ENCODE results near the gene EPHA3.

The EPHA3 gene

GRCh38 chr3:89289574-89290190 lies 182.3 kb downstream of the EPHA3 start:
- H3K4me1 Mint-ChIP-seq: no peaks in the 10 kb centered on the region
- H3K27ac Mint-ChIP-seq: no peak overlapping the region
- H3K36me3 Mint-ChIP-seq (ENCODE audit: low read depth): peaks cover 16% of the 10 kb centered on the region
- peaks cover 4% of the 10 kb centered on the region for H3K27me3 Mint-ChIP-seq (ENCODE audit: low read depth, poor library complexity)
- no peak for TF ChIP-seq CTCF (IDR thresholded peaks at IDR 0.05)
- H3K9me3 Mint-ChIP-seq: peaks cover 22% of the 10 kb centered on the region
- DNase-seq: no peak
- no peak overlapping the region for H3K4me3 Mint-ChIP-seq

GRCh38 chr3:89297199-89297598 lies 189.8 kb downstream of the EPHA3 start:
- Mint-ChIP-seq H3K27me3 (ENCODE audit: low read depth, poor library complexity) (peaks cover 4% of the 10 kb centered on the region), H3K9me3 (peaks cover 10% of the 10 kb centered on the region), H3K4me1 (peaks cover 6% of the 10 kb centered on the region), H3K36me3 (ENCODE audit: low read depth) (peaks cover 9% of the 10 kb centered on the region), H3K27ac (no peak overlapping the region), H3K4me3 (no peak overlapping the region)
- no peak for TF ChIP-seq CTCF (IDR thresholded peaks at IDR 0.05)
- no peak for DNase-seq

GRCh38 chr3:89300526-89300925 lies 193.1 kb downstream of the EPHA3 start:
- Mint-ChIP-seq H3K27me3 (ENCODE audit: low read depth, poor library complexity) (peaks cover 4% of the 10 kb centered on the region), H3K9me3 (no peaks in the 10 kb centered on the region), H3K4me1 (peaks cover 6% of the 10 kb centered on the region), H3K27ac (no peak overlapping the region), H3K4me3 (no peak overlapping the region), H3K36me3 (ENCODE audit: low read depth) (no peaks in the 10 kb centered on the region)
- no peak for TF ChIP-seq CTCF (IDR thresholded peaks at IDR 0.05)
- no peak for DNase-seq

- Mint-ChIP-seq H3K36me3 (ENCODE audit: low read depth) (no peaks in the 10 kb centered on the region), H3K4me3 (no peak overlapping the region), H3K9me3 (no peaks in the 10 kb centered on the region), H3K27me3 (ENCODE audit: low read depth, poor library complexity) (peaks cover 4% of the 10 kb centered on the region), H3K27ac (no peak overlapping the region), H3K4me1 (peaks cover 6% of the 10 kb centered on the region)
- no peak for DNase-seq
- TF ChIP-seq CTCF (IDR thresholded peaks at IDR 0.05): no peak
Observed at GRCh38 chr3:89300981-89301380, 193.6 kb downstream of the EPHA3 start.

- no peaks in the 10 kb centered on the region for H3K27me3 Mint-ChIP-seq (ENCODE audit: low read depth, poor library complexity)
- no peak overlapping the region for H3K4me3 Mint-ChIP-seq
- H3K4me1 Mint-ChIP-seq: no peaks in the 10 kb centered on the region
- H3K27ac Mint-ChIP-seq: no peak overlapping the region
- no peaks in the 10 kb centered on the region for H3K36me3 Mint-ChIP-seq (ENCODE audit: low read depth)
- no peaks in the 10 kb centered on the region for H3K9me3 Mint-ChIP-seq
- no peak for DNase-seq
- TF ChIP-seq CTCF (IDR thresholded peaks at IDR 0.05): no peak
Observed at GRCh38 chr3:89303701-89304100, 196.3 kb downstream of the EPHA3 start.

- Mint-ChIP-seq H3K9me3 (no peaks in the 10 kb centered on the region), H3K27me3 (ENCODE audit: low read depth, poor library complexity) (no peaks in the 10 kb centered on the region), H3K4me3 (no peak overlapping the region), H3K36me3 (ENCODE audit: low read depth) (no peaks in the 10 kb centered on the region), H3K27ac (no peak overlapping the region), H3K4me1 (peaks cover under 1% of the 10 kb centered on the region)
- no peak for TF ChIP-seq CTCF (IDR thresholded peaks at IDR 0.05)
- no peak for DNase-seq
Observed at GRCh38 chr3:89306540-89306939, 199.1 kb downstream of the EPHA3 start.
